Esophagus muscularis mucosa (tissue), 4 donors: ENCODE results near the gene DBN1. TPM values are rescaled to one million over a fixed set of nuclear protein-coding genes. Genes with fewer than 3 reads are reported as not detected.

Experiments
- DNase-seq: peaks from one replicate; pipeline ENCODE4 v3.0.0-alpha.2; 2017; ENCODE audit errors: extremely low spot score
- H3K27ac ChIP-seq, 4 donors: fragments of 200-600 bp; sonication (generic); replicated peaks in 1 of 4; 1 replicate in 3 of 4; 2 replicates in 1 of 4; pipeline ENCODE4 v1.5.1; 2016 to 2019; ENCODE audit warnings: mild to moderate bottlenecking in 1 of 4
- H3K27me3 ChIP-seq, 4 donors: fragments of 200-600 bp; sonication (generic); one replicate each; pipeline versions ENCODE4 v1.5.1 to v1.6.0; 2016 to 2019
- H3K36me3 ChIP-seq, 4 donors: fragments of 200-600 bp; sonication (generic); one replicate each; pipeline ENCODE4 v1.5.1; 2016 to 2019
- H3K4me1 ChIP-seq, 4 donors: fragments of 200-600 bp; sonication (generic); one replicate each; pipeline ENCODE4 v1.5.1; 2016 to 2019
- H3K4me3 ChIP-seq, 4 donors: fragments of 200-600 bp; sonication (generic); 1 replicate in 2 of 4; 2 replicates in 2 of 4; pipeline ENCODE4 v1.5.1; 2016 to 2019; ENCODE audit warnings: mild to moderate bottlenecking in 4 of 4, moderate library complexity in 1 of 4
- H3K9me3 ChIP-seq, 4 donors: fragments of 200-600 bp; sonication (generic); 1 replicate in 3 of 4; 2 replicates in 1 of 4; pipeline ENCODE4 v1.5.1; 2016 to 2019
- EP300 ChIP-seq: sonication (generic); formaldehyde crosslinking; IDR thresholded peaks from one replicate; pipeline ENCODE4 v1.6.1; 2017; ENCODE audit warnings: antibody characterized with exemption
- POLR2A ChIP-seq: fragments of 450-650 bp; IDR thresholded peaks from one replicate; pipeline ENCODE4 v1.6.1; 2017; ENCODE audit warnings: antibody characterized with exemption, moderate library complexity, mild to moderate bottlenecking, low read depth
- POLR2AphosphoS5 ChIP-seq, 2 donors: sonication (generic); formaldehyde crosslinking; IDR thresholded peaks; one replicate each; pipeline ENCODE4 v1.6.1; 2017; ENCODE audit warnings: antibody characterized with exemption in 2 of 2
- WGBS: methylation state at CpG from one replicate; pipeline ENCODE4 v1.1.5; 2018; 5-methylcytosine and 5-hydroxymethylcytosine counted together
- intact Hi-C: fragments of 100-400 bp; cut with DNase I; formaldehyde crosslinking; loops from one replicate; pipeline ENCODE4 v1.15.1; 2023
- total RNA-seq, 4 donors: library from RNA; depleted of rRNA; stranded (reverse); fragments of >200 nt; gene quantifications; one replicate each; pipeline versions ENCODE4 v1.1.0 to v1.2.1, GENCODE V29; 2016
- TF ChIP-seq, protein P1 (sequence below), 3 experiments: fragments of 200-600 bp in 2 of 3; fragments of 450-650 bp in 1 of 3; sonication (generic) in 2 of 3; IDR thresholded peaks; one replicate each; pipeline ENCODE4 v1.5.1; 2017 to 2019; ENCODE audit warnings: antibody characterized with exemption in 3 of 3, mild to moderate bottlenecking in 2 of 3, moderate library complexity in 1 of 3

DBN1 gene
- total RNA-seq, 4 donors from 2014 or later, result 92.2 to 160 (median 130) TPM

DNA sequence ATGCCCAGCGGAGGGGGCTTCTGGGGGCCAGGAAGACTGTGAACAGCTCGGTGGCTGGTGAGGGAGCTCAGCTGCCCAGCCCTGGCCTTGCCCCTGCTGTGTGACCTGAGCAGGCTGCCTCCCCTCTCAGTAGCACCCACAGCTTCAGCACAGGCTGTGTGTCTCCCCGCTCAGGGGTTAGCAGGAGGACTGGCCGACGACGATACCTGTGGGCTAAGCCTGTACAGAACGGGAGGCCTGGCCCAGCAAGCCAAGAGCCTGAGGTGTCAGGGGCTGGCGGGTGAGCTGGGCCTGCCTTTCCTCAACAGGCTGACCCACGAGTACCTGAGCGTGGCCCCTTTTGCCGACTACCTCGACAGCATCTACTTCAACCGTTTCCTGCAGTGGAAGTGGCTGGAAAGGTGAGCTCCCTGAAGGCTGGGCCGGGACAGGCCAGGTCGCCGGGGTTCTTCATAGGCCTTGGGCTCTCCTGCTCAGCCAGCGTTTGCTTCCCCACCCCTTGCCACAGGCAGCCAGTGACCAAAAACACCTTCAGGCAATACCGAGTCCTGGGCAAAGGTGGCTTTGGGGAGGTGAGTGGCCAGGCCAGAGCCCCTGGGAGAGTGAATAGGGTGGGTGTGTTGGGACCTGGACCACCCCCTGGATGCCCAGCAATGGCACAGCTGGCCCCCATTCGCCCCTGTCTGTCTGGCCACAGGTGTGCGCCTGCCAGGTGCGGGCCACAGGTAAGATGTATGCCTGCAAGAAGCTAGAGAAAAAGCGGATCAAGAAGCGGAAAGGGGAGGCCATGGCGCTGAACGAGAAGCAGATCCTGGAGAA lies 40.4 kb downstream of the DBN1 start:
- Histone ChIP-seq H3K27me3 (no peaks in the 10 kb centered on the region), H3K4me1 (peaks cover 29 to 47% (median 43%) of the 10 kb centered on the region in 4 donors), H3K4me3 (no peak overlapping the region), H3K36me3 (peaks cover 46 to 85% (median 77%) of the 10 kb centered on the region in 4 donors), H3K27ac (no peak overlapping the region), H3K9me3 (no peaks in the 10 kb centered on the region)
- TF ChIP-seq POLR2AphosphoS5 (IDR thresholded peaks at IDR 0.05) (no peak), EP300 (no peak), POLR2A (no peak)
- TF ChIP-seq, protein P1, sequence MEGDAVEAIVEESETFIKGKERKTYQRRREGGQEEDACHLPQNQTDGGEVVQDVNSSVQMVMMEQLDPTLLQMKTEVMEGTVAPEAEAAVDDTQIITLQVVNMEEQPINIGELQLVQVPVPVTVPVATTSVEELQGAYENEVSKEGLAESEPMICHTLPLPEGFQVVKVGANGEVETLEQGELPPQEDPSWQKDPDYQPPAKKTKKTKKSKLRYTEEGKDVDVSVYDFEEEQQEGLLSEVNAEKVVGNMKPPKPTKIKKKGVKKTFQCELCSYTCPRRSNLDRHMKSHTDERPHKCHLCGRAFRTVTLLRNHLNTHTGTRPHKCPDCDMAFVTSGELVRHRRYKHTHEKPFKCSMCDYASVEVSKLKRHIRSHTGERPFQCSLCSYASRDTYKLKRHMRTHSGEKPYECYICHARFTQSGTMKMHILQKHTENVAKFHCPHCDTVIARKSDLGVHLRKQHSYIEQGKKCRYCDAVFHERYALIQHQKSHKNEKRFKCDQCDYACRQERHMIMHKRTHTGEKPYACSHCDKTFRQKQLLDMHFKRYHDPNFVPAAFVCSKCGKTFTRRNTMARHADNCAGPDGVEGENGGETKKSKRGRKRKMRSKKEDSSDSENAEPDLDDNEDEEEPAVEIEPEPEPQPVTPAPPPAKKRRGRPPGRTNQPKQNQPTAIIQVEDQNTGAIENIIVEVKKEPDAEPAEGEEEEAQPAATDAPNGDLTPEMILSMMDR (IDR thresholded peaks at IDR 0.05), result no peak
- 98% methylated on average over 13 of the region's 25 CpGs for WGBS
- intact Hi-C loops, result no loop called here
- DNase-seq, result no peak

DNA sequence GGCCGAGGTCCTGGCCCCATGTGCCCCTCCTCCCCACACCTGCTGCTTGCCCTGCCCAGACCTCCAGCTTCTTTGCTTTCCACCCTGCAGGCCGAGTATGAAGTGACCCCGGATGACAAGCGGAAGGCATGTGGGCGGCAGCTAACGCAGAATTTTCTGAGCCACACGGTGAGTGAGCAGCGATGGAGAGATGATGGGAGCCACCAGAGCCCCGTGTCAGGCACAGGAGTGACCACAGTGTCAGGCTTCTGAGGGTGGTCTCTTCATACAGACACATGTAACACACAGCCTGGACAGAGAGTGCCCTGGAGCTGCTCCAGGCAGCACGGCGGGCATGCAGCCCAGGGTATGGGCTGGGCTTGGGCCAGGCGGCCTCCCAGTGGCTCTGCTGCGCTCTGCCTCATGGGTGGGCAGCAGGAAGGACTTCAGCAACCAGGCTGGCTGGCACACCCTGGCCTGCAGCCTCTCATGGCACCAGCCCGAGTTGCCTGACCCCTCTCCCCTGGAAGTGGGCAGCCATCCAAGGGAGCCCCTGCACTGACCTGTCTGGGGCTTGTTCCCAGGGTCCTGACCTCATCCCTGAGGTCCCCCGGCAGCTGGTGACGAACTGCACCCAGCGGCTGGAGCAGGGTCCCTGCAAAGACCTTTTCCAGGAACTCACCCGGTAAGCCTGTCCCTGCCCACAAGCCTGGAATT lies 41.1 kb downstream of the DBN1 start:
- H3K36me3 ChIP-seq, result peaks cover 46 to 78% (median 69%) of the 10 kb centered on the region in 4 donors
- H3K27ac ChIP-seq, result peak overlapping the region in 2 of 4 donors; percentile 21 to 36
- WGBS, result 67% methylated on average over 13 of the region's 18 CpGs
- TF ChIP-seq POLR2AphosphoS5 (IDR thresholded peaks at IDR 0.05) (no peak), POLR2A (no peak), EP300 (no peak)
- TF ChIP-seq, protein P1 (IDR thresholded peaks at IDR 0.05), result no peak
- H3K9me3 ChIP-seq, result no peaks in the 10 kb centered on the region
- intact Hi-C loops, result no loop called here
- H3K4me3 ChIP-seq, result no peak overlapping the region
- H3K27me3 ChIP-seq, result no peaks in the 10 kb centered on the region
- no peak for DNase-seq
- H3K4me1 ChIP-seq, result peaks cover 37 to 55% (median 51%) of the 10 kb centered on the region in 4 donors

DNA sequence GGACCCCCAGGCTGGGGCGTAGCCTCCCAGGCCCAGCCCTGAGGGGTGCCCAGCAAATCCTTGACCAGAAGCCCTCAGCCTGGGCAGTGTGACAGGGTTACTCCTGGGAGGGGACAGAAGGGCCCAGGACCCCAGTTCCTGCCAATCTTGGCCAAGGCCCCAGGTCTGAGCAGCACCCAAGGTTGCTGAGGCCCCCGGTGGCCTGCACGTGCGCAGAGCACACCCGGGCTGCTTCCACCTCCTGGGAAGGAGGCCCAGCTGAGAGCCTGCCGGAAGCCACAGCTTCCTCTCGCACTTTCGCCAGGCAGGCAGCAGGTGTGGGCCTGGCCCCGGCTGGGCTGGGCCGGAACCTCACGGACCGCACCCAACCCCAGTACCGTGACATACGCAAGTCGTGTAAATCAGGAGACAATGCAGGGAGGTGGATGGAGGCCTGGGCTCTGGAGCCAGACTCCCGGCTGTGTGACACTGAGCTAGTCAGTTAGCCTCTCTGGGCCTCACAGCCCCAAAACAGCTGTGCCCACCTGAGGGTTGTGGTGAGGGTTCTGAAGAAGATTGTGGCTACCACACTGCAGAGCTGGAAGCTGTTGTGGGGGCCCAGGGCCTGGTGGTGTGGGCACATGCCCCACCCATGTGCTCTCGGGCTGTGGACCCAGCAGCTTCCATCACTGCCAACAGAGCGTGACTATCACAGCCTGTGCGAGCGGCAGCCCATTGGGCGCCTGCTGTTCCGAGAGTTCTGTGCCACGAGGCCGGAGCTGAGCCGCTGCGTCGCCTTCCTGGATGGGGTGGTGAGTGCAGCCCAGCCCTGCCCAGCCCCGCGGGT lies 41.9 kb downstream of the DBN1 start:
- intact Hi-C loops, result no loop called here
- no peak for DNase-seq
- Histone ChIP-seq H3K4me3 (no peak overlapping the region), H3K27ac (peak overlapping the region in 2 of 4 donors; percentile 21 to 36), H3K4me1 (peaks cover 40 to 59% (median 55%) of the 10 kb centered on the region in 4 donors), H3K27me3 (no peaks in the 10 kb centered on the region), H3K9me3 (no peaks in the 10 kb centered on the region), H3K36me3 (peaks cover 45 to 70% (median 62%) of the 10 kb centered on the region in 4 donors)
- TF ChIP-seq EP300, result no peak
- TF ChIP-seq, protein P1 (IDR thresholded peaks at IDR 0.05), result no peak
- TF ChIP-seq POLR2AphosphoS5 (IDR thresholded peaks at IDR 0.05), result peak in 1 of 2 donors; percentile 21
- no peak for TF ChIP-seq POLR2A
- 77% methylated on average over 5 of the region's 29 CpGs for WGBS

DNA sequence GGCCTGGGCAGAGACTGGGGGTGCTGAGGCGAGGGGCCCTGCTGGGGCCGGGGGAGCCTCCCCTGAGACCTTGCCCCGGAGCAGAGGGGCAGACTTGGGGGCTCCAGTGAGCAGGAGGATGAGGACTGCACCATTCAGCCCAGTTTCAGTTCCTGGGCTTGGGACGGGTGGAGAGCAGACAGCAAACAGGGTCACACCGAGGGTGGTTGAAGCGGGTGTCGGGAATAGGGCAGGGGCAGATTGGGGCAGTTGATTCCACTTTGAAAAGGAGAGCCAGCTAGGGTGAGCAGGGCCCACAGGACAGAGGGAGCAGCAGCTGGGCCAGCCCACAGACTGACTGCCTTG lies 42.5 kb downstream of the DBN1 start:
- WGBS, result 88% methylated on average over 4 of the region's 7 CpGs
- H3K4me1 ChIP-seq, result peaks cover 40 to 59% (median 55%) of the 10 kb centered on the region in 4 donors
- peaks cover 39 to 64% (median 56%) of the 10 kb centered on the region in 4 donors for H3K36me3 ChIP-seq
- H3K9me3 ChIP-seq, result no peaks in the 10 kb centered on the region
- no peak overlapping the region for H3K4me3 ChIP-seq
- DNase-seq, result no peak
- TF ChIP-seq, protein P1 (IDR thresholded peaks at IDR 0.05), result no peak
- TF ChIP-seq POLR2AphosphoS5 (IDR thresholded peaks at IDR 0.05) (no peak), EP300 (no peak), POLR2A (no peak)
- no peaks in the 10 kb centered on the region for H3K27me3 ChIP-seq
- H3K27ac ChIP-seq, result no peak overlapping the region
- intact Hi-C loops, result no loop called here
